ENCODE data around the gene FFAR4. TPM values are rescaled to one million over a fixed set of nuclear protein-coding genes. Genes with fewer than 3 reads are reported as not detected.
"Not testable (repeated sequence)": the region's sequence is repeated elsewhere in the genome, so short reads cannot be mapped to it uniquely, and the experiment has no call there.

FFAR4 gene
- total and polyA plus RNA-seq, 2 of the 4 experiments (the other 2 are of a cell fraction): not detected

GRCh38 chr10:93542358-93542791 is 24.1 kb upstream of the FFAR4 start:
- in situ Hi-C loops (cut with MboI; ENCODE audit: low sequenced_read_pairs): no loop called here

GRCh38 chr10:93546995-93547394 is 19.5 kb upstream of the FFAR4 start:
- H3K4me1 ChIP-seq (ENCODE audit: control insufficient read depth, insufficient read depth, low read length); H3K4me2 ChIP-seq (ENCODE audit: low read depth, low read length); DNase-seq; H2BK120ac ChIP-seq (ENCODE audit: low read depth, low read length); CTCF ChIA-PET; H3K18ac ChIP-seq (ENCODE audit: low read depth, low read length); in situ Hi-C loops (cut with MboI; ENCODE audit: low sequenced_read_pairs); POLR2A ChIA-PET (ENCODE audit: unreplicated experiment); H2BK20ac ChIP-seq (ENCODE audit: low read depth, low read length); H3K36me3 ChIP-seq (ENCODE audit: control insufficient read depth, insufficient read depth, low read length); H2AK9ac ChIP-seq (replicated peaks; ENCODE audit: low read depth, low read length, poor library complexity); ATAC-seq (ENCODE audit: low read depth); H4K20me1 ChIP-seq (ENCODE audit: insufficient read depth, low read length); dilution Hi-C loops (cut with HindIII; ENCODE audit: low sequenced_read_pairs, unreplicated experiment); H4K91ac ChIP-seq (ENCODE audit: insufficient read depth, low read depth, low read length); H2BK5ac ChIP-seq (ENCODE audit: low read depth, low read length, poor library complexity, severe bottlenecking); H4K5ac ChIP-seq (ENCODE audit: low read depth, low read length); H4K8ac ChIP-seq (ENCODE audit: low read depth in 2 of 2, low read length in 2 of 2); H3K27ac ChIP-seq (ENCODE audit: insufficient read depth, low read length); H3K14ac ChIP-seq (replicated peaks; ENCODE audit: low read depth, low read length); H3K4me3 ChIP-seq (ENCODE audit: insufficient read depth, low read depth, low read length); H3K56ac ChIP-seq (ENCODE audit: extremely low read depth, insufficient read depth, low read length); BruUV-seq (replicated peaks); H3K23ac ChIP-seq (ENCODE audit: low read depth, low read length); intact Hi-C loops (cut with micrococcal nuclease); H3K27me3 ChIP-seq (ENCODE audit: control insufficient read depth, insufficient read depth, low read length); H3K79me1 ChIP-seq (ENCODE audit: low read depth in 1 of 2, low read length in 2 of 2); H3K9me1 ChIP-seq (ENCODE audit: insufficient read depth, low read length); H2AFZ ChIP-seq (replicated peaks; ENCODE audit: low read length, poor library complexity); H3K9me3 ChIP-seq (ENCODE audit: control insufficient read depth, insufficient read depth, low read length); H2BK15ac ChIP-seq (ENCODE audit: low read depth, low read length); H3K9ac ChIP-seq (ENCODE audit: low read depth, low read length): not testable (repeated sequence)
- H3K4ac ChIP-seq (ENCODE audit: low read depth, low read length): peak overlapping the region; percentile 27; the same call in 1 of the 2 replicates
- H2AK5ac ChIP-seq (ENCODE audit: low read depth, low read length): 0 out of 2 replicates have a peak overlapping the region, but pooled peaks have one; percentile 10
- 87% methylated on average over 4 of the region's 8 CpGs; no CpG with 5 or more reads in 1 of the 2 experiments for WGBS, 2 experiments (ENCODE audit: extremely low coverage in 2 of 2, insufficient read length in 1 of 2)

More at GRCh38 chr10:93542358-93542791, 24.1 kb upstream of the FFAR4 start:
- no peak overlapping the region for H4K91ac ChIP-seq (ENCODE audit: insufficient read depth, low read depth, low read length)
- H3K4me3 ChIP-seq (ENCODE audit: insufficient read depth, low read depth, low read length): peak overlapping the region; percentile 14; the same call in 1 of the 2 replicates
- TF ChIP-seq, protein P1, sequence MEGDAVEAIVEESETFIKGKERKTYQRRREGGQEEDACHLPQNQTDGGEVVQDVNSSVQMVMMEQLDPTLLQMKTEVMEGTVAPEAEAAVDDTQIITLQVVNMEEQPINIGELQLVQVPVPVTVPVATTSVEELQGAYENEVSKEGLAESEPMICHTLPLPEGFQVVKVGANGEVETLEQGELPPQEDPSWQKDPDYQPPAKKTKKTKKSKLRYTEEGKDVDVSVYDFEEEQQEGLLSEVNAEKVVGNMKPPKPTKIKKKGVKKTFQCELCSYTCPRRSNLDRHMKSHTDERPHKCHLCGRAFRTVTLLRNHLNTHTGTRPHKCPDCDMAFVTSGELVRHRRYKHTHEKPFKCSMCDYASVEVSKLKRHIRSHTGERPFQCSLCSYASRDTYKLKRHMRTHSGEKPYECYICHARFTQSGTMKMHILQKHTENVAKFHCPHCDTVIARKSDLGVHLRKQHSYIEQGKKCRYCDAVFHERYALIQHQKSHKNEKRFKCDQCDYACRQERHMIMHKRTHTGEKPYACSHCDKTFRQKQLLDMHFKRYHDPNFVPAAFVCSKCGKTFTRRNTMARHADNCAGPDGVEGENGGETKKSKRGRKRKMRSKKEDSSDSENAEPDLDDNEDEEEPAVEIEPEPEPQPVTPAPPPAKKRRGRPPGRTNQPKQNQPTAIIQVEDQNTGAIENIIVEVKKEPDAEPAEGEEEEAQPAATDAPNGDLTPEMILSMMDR (conservative IDR thresholded peaks at IDR 0.05; ENCODE audit: low read depth, low read length): no peak
- TF ChIP-seq RAD21 (IDR thresholded peaks at IDR 0.05; ENCODE audit: low read length) (no peak), POLR2A (IDR thresholded peaks at IDR 0.05; ENCODE audit: low read depth, low read length) (no peak), CHD1 (IDR thresholded peaks at IDR 0.05; ENCODE audit: low read depth, low read length) (no peak), CEBPB (IDR thresholded peaks at IDR 0.05; ENCODE audit: low read depth, low read length) (no peak), NFE2L2 (IDR thresholded peaks at IDR 0.05; ENCODE audit: low read depth, low read length) (no peak)
- no peak overlapping the region for H2AK9ac ChIP-seq (replicated peaks; ENCODE audit: low read depth, low read length, poor library complexity)
- no peak overlapping the region for H2BK120ac ChIP-seq (ENCODE audit: low read depth, low read length)
- peak overlapping the region; percentile 53 for H2AFZ ChIP-seq (replicated peaks; ENCODE audit: low read length, poor library complexity)
- H3K4me1 ChIP-seq (ENCODE audit: control insufficient read depth, insufficient read depth, low read length): 0 out of 2 replicates have a peak, but pooled peaks cover 2% of the 10 kb centered on the region
- no TSS peak for BruUV-seq (replicated peaks)
- H3K9me1 ChIP-seq (ENCODE audit: insufficient read depth, low read length): peaks cover 3% of the 10 kb centered on the region; the same call in 1 of the 2 replicates
- intact Hi-C loops (cut with micrococcal nuclease) (loop anchor here (2.0 kb wide), 1 partner anchor 138 kb away; no protein-coding TSS in a partner anchor), dilution Hi-C loops (cut with HindIII; ENCODE audit: low sequenced_read_pairs, unreplicated experiment) (no loop called here)
- H3K9me3 ChIP-seq (ENCODE audit: control insufficient read depth, insufficient read depth, low read length): no peaks in the 10 kb centered on the region
- H2BK15ac ChIP-seq (ENCODE audit: low read depth, low read length): no peak overlapping the region
- no peak overlapping the region for H3K27ac ChIP-seq (ENCODE audit: insufficient read depth, low read length)
- H2BK20ac ChIP-seq (ENCODE audit: low read depth, low read length): no peak overlapping the region
- DNase-seq (peak; percentile 9), ATAC-seq (ENCODE audit: low read depth) (peak; percentile 61)
- no peaks in the 10 kb centered on the region; the same call in 1 of the 2 replicates for H3K27me3 ChIP-seq (ENCODE audit: control insufficient read depth, insufficient read depth, low read length)
- POLR2A ChIA-PET (ENCODE audit: unreplicated experiment): no interaction called here
- no peak overlapping the region for H3K56ac ChIP-seq (ENCODE audit: extremely low read depth, insufficient read depth, low read length)
- H3K14ac ChIP-seq (replicated peaks; ENCODE audit: low read depth, low read length): 0 out of 2 replicates have a peak overlapping the region, but pooled peaks have one; percentile 16
- H3K79me1 ChIP-seq (ENCODE audit: low read depth in 1 of 2, low read length in 2 of 2): no peaks in the 10 kb centered on the region
- H3K4ac ChIP-seq (ENCODE audit: low read depth, low read length): no peak overlapping the region
- H3K23ac ChIP-seq (ENCODE audit: low read depth, low read length): no peak overlapping the region
- H3K18ac ChIP-seq (ENCODE audit: low read depth, low read length): no peak overlapping the region
- no peak overlapping the region for H3K9ac ChIP-seq (ENCODE audit: low read depth, low read length)
- H4K5ac ChIP-seq (ENCODE audit: low read depth, low read length): no peak overlapping the region
- CTCF ChIA-PET: interaction anchor here (0.6 to 1.5 kb wide), 5 partner anchors 9 to 138 kb away, joined by 3 to 6 read pairs (median 3); no protein-coding TSS in a partner anchor
- no peak overlapping the region for H4K8ac ChIP-seq (ENCODE audit: low read depth in 2 of 2, low read length in 2 of 2)
- no peaks in the 10 kb centered on the region for H3K36me3 ChIP-seq (ENCODE audit: control insufficient read depth, insufficient read depth, low read length)
- H2AK5ac ChIP-seq (ENCODE audit: low read depth, low read length): no peak overlapping the region
- H2BK5ac ChIP-seq (ENCODE audit: low read depth, low read length, poor library complexity, severe bottlenecking): no peak overlapping the region
- 0% methylated on average over 1 of the region's 10 CpGs; no CpG with 5 or more reads in 1 of the 2 experiments for WGBS, 2 experiments (ENCODE audit: extremely low coverage in 2 of 2, insufficient read length in 1 of 2)
- H4K20me1 ChIP-seq (ENCODE audit: insufficient read depth, low read length): no peaks in the 10 kb centered on the region
- peak overlapping the region; percentile 77 for H3K4me2 ChIP-seq (ENCODE audit: low read depth, low read length)
